T follicular helper cell (primary cell): ENCODE measurements around the gene TBC1D13.
"Not testable (repeated sequence)": the region's sequence is repeated elsewhere in the genome, so short reads cannot be mapped to it uniquely, and the experiment has no call there.

Source experiments
- DNase-seq: peaks from one replicate; pipeline ENCODE4 v3.0.0-alpha.2; 2020; ENCODE audit warnings: low read depth

The TBC1D13 gene

GRCh38 chr9:128820665-128821583 is 33.9 kb downstream of the TBC1D13 start:
- DNase-seq, result no peak

- DNase-seq, result no peak
Measured at GRCh38 chr9:128821584-128822406, 34.7 kb downstream of the TBC1D13 start.

GRCh38 chr9:128822407-128823042 is 35.5 kb downstream of the TBC1D13 start:
- no peak for DNase-seq

- no peak for DNase-seq
Measured at GRCh38 chr9:128823362-128823902, 36.4 kb downstream of the TBC1D13 start.

- DNase-seq, result no peak
Measured at GRCh38 chr9:128823903-128824406, 36.9 kb downstream of the TBC1D13 start.

- no peak for DNase-seq
Measured at GRCh38 chr9:128824911-128825310, 37.9 kb downstream of the TBC1D13 start.

GRCh38 chr9:128825923-128826700 is 39.1 kb downstream of the TBC1D13 start:
- no peak for DNase-seq

- DNase-seq, result no peak
Measured at GRCh38 chr9:128828267-128828666, 41.2 kb downstream of the TBC1D13 start.

GRCh38 chr9:128828719-128829452 is 41.8 kb downstream of the TBC1D13 start:
- no peak for DNase-seq

- peak; percentile 90 for DNase-seq
Measured at GRCh38 chr9:128829477-128830251, 42.6 kb downstream of the TBC1D13 start, which contains the start of gene SPOUT1. Gene SPOUT1, minus strand, starts transcription at chr9:128829794. Its CDS starts 14 bp downstream, at chr9:128829780.

- DNase-seq, result no peak
Measured at GRCh38 chr9:128833696-128834095, 46.6 kb downstream of the TBC1D13 start.

GRCh38 chr9:128835246-128836210 is 48.5 kb downstream of the TBC1D13 start:
- no peak for DNase-seq

GRCh38 chr9:128836509-128837145 is 49.6 kb downstream of the TBC1D13 start:
- DNase-seq, result no peak

GRCh38 chr9:128838338-128838737 is 51.3 kb downstream of the TBC1D13 start:
- DNase-seq, result no peak

- DNase-seq, result no peak
Measured at GRCh38 chr9:128840524-128840923, 53.5 kb downstream of the TBC1D13 start.

- DNase-seq, result no peak
Measured at GRCh38 chr9:128841694-128842492, 54.8 kb downstream of the TBC1D13 start.

GRCh38 chr9:128843171-128843570 is 56.1 kb downstream of the TBC1D13 start:
- not testable (repeated sequence) for DNase-seq
